ENCODE measurements around the gene MAPKAP1. TPM values are rescaled to one million over a fixed set of nuclear protein-coding genes. Genes with fewer than 3 reads are reported as not detected.

MAPKAP1 gene
- total RNA-seq, 1 donor from 2014 or later: 62.9 TPM

GRCh38 chr9:125672876-125673275, 34.1 kb downstream of the MAPKAP1 start:
- no peak for DNase-seq (ENCODE audit: low spot score in 2 of 2, unreplicated experiment in 2 of 2)
- Mint-ChIP-seq H3K27ac (no peak overlapping the region), H3K4me3 (no peak overlapping the region), H3K9me3 (no peaks in the 10 kb centered on the region), H3K27me3 (ENCODE audit: low read depth) (no peaks in the 10 kb centered on the region), H3K36me3 (peaks cover 2% of the 10 kb centered on the region), H3K4me1 (peaks cover 24% of the 10 kb centered on the region)
- TF ChIP-seq, protein P1, sequence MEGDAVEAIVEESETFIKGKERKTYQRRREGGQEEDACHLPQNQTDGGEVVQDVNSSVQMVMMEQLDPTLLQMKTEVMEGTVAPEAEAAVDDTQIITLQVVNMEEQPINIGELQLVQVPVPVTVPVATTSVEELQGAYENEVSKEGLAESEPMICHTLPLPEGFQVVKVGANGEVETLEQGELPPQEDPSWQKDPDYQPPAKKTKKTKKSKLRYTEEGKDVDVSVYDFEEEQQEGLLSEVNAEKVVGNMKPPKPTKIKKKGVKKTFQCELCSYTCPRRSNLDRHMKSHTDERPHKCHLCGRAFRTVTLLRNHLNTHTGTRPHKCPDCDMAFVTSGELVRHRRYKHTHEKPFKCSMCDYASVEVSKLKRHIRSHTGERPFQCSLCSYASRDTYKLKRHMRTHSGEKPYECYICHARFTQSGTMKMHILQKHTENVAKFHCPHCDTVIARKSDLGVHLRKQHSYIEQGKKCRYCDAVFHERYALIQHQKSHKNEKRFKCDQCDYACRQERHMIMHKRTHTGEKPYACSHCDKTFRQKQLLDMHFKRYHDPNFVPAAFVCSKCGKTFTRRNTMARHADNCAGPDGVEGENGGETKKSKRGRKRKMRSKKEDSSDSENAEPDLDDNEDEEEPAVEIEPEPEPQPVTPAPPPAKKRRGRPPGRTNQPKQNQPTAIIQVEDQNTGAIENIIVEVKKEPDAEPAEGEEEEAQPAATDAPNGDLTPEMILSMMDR (IDR thresholded peaks at IDR 0.05; ENCODE audit: unreplicated experiment): no peak

GRCh38 chr9:125663127-125663526, 43.9 kb downstream of the MAPKAP1 start:
- H3K4me3 Mint-ChIP-seq: no peak overlapping the region
- H3K4me1 Mint-ChIP-seq: no peaks in the 10 kb centered on the region
- no peak for DNase-seq (ENCODE audit: low spot score in 2 of 2, unreplicated experiment in 2 of 2)
- TF ChIP-seq, protein P1 (IDR thresholded peaks at IDR 0.05; ENCODE audit: unreplicated experiment): no peak
- H3K27ac Mint-ChIP-seq: no peak overlapping the region
- H3K36me3 Mint-ChIP-seq: peaks cover 17% of the 10 kb centered on the region
- H3K27me3 Mint-ChIP-seq (ENCODE audit: low read depth): no peaks in the 10 kb centered on the region
- no peaks in the 10 kb centered on the region for H3K9me3 Mint-ChIP-seq

GRCh38 chr9:125660557-125660956, 46.5 kb downstream of the MAPKAP1 start:
- Mint-ChIP-seq H3K4me3 (no peak overlapping the region), H3K27me3 (ENCODE audit: low read depth) (no peaks in the 10 kb centered on the region), H3K9me3 (no peaks in the 10 kb centered on the region), H3K27ac (no peak overlapping the region), H3K36me3 (peaks cover 7% of the 10 kb centered on the region), H3K4me1 (peaks cover 16% of the 10 kb centered on the region)
- TF ChIP-seq, protein P1 (IDR thresholded peaks at IDR 0.05; ENCODE audit: unreplicated experiment): no peak
- DNase-seq (ENCODE audit: low spot score in 2 of 2, unreplicated experiment in 2 of 2): no peak

DNA sequence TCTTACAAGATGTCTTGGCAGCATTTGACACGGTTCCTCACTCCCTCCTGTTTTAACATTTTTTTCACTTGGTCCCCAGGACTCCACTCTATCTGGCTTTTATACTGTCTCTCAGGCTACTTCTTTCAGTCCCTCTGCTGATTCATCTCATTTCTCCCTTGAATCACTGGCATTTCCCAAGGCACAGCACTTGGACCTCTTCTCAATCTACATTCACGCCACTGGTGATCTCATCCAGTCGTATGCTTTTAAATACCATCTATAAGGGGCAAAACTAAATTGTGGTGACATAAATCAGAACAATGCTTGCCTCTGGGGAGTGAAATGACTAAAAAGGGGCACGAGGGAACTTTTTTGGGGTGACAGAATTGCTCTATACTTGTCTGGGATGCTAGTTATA, 47.1 kb downstream of the MAPKAP1 start:
- Mint-ChIP-seq H3K4me3 (no peak overlapping the region), H3K27me3 (ENCODE audit: low read depth) (no peaks in the 10 kb centered on the region), H3K9me3 (no peaks in the 10 kb centered on the region), H3K4me1 (peaks cover 16% of the 10 kb centered on the region), H3K36me3 (peaks cover 4% of the 10 kb centered on the region), H3K27ac (no peak overlapping the region)
- TF ChIP-seq, protein P1 (IDR thresholded peaks at IDR 0.05; ENCODE audit: unreplicated experiment): no peak
- DNase-seq (ENCODE audit: low spot score in 2 of 2, unreplicated experiment in 2 of 2): no peak

- Mint-ChIP-seq H3K9me3 (no peaks in the 10 kb centered on the region), H3K4me1 (peaks cover 16% of the 10 kb centered on the region), H3K27me3 (ENCODE audit: low read depth) (no peaks in the 10 kb centered on the region), H3K27ac (no peak overlapping the region), H3K36me3 (peaks cover 4% of the 10 kb centered on the region), H3K4me3 (no peak overlapping the region)
- TF ChIP-seq, protein P1 (IDR thresholded peaks at IDR 0.05; ENCODE audit: unreplicated experiment): no peak
- no peak for DNase-seq (ENCODE audit: low spot score in 2 of 2, unreplicated experiment in 2 of 2)
These were observed 47.7 kb downstream of the MAPKAP1 start for GRCh38 chr9:125659201-125659840.
